K562 (cell line): ENCODE results near the gene PHF1. TPM values are rescaled to one million over a fixed set of nuclear protein-coding genes. Genes with fewer than 3 reads are reported as not detected.
A peak's percentile ranks its signal among the peaks of the same experiment; 100 is the strongest.

ENCODE experiments used
- ATF1 ChIP-seq, 2 experiments: fragments of 450-650 bp in 1 of 2; IDR thresholded peaks; 2 replicates each; pipeline ENCODE4 v1.6.1; 2016; ENCODE audit warnings: missing compliant biosample characterization in 1 of 2, missing genetic modification characterization in 1 of 2
- BCOR ChIP-seq: fragments of 450-650 bp; IDR thresholded peaks from 2 replicates; pipeline ENCODE4 v1.6.1; 2016
- CTCF ChIP-seq, 3 experiments: IDR thresholded peaks in 2 of 3; conservative IDR thresholded peaks in 1 of 3; 2 replicates each; pipeline ENCODE4 v1.5.1; 2011 to 2012; ENCODE audit warnings: low read length in 3 of 3, mild to moderate bottlenecking in 3 of 3, control low read depth in 2 of 3, improper control_type of control experiment in 1 of 3, inconsistent platforms in 1 of 3, low read depth in 1 of 3, mixed read lengths in 1 of 3, moderate library complexity in 1 of 3; ENCODE audit not compliant: insufficient read depth in 2 of 3
- E2F3 ChIP-seq: fragments of 250-450 bp; sonication (Bioruptor Pico); IDR thresholded peaks from 2 replicates; pipeline ENCODE4 v1.4.0; 2020; ENCODE audit warnings: mild to moderate bottlenecking
- FOXK2 ChIP-seq, 2 experiments: fragments of 450-650 bp; IDR thresholded peaks in 1 of 2; conservative IDR thresholded peaks in 1 of 2; 2 replicates each; pipeline ENCODE4 v1.6.1; 2016; ENCODE audit warnings: low read depth in 2 of 2, mild to moderate bottlenecking in 1 of 2
- GATAD2A ChIP-seq: fragments of 450-650 bp; IDR thresholded peaks from 2 replicates; pipeline ENCODE4 v1.6.1; 2017
- IRF2 ChIP-seq: sonication (generic); formaldehyde crosslinking; IDR thresholded peaks from 2 replicates; pipeline ENCODE4 v1.8.1; 2022; ENCODE audit warnings: mild to moderate bottlenecking, missing genetic modification reagents
- KDM2B ChIP-seq: fragments of 250-450 bp; sonication (Bioruptor Pico); IDR thresholded peaks from 2 replicates; pipeline ENCODE4 v1.8.0; 2021; ENCODE audit warnings: mild to moderate bottlenecking, moderate library complexity
- MTF1 ChIP-seq: fragments of 250-450 bp; sonication (Bioruptor Pico); IDR thresholded peaks from 2 replicates; pipeline ENCODE4 v1.9.0; 2021; ENCODE audit warnings: moderate library complexity, mild to moderate bottlenecking, inconsistent platforms, borderline replicate concordance
- REST ChIP-seq, 2 experiments: fragments of 450-650 bp; formaldehyde crosslinking in 1 of 2; IDR thresholded peaks; 2 replicates each; pipeline versions ENCODE4 v1.4.0 to v1.6.1; 2014 to 2020; ENCODE audit warnings: mild to moderate bottlenecking in 2 of 2, borderline replicate concordance in 1 of 2, low read depth in 1 of 2
- SIN3A ChIP-seq, 2 experiments: fragments of 150-350 bp in 1 of 2; IDR thresholded peaks; 2 replicates each; pipeline ENCODE4 v1.6.1; 2011 to 2016; ENCODE audit warnings: borderline replicate concordance in 2 of 2, low read depth in 2 of 2, low read length in 2 of 2, mild to moderate bottlenecking in 2 of 2, moderate library complexity in 2 of 2; ENCODE audit not compliant: control insufficient read depth in 1 of 2
- TEAD4 ChIP-seq, 2 experiments: sonication (generic) in 1 of 2; formaldehyde crosslinking in 1 of 2; IDR thresholded peaks; 2 replicates each; pipeline versions ENCODE4 v1.6.1 to v1.8.0; 2012 to 2022; ENCODE audit warnings: borderline replicate concordance in 1 of 2, inconsistent platforms in 1 of 2, low read length in 1 of 2, mild to moderate bottlenecking in 1 of 2, missing genetic modification reagents in 1 of 2
- TRIM28 ChIP-seq: fragments of 450-650 bp; IDR thresholded peaks from 2 replicates; pipeline ENCODE4 v1.6.1; 2017
- ZBTB12 ChIP-seq: fragments of 250-450 bp; sonication (Bioruptor Pico); IDR thresholded peaks from 2 replicates; pipeline ENCODE4 v1.4.0; 2020
- ZNF354B ChIP-seq: fragments of 250-450 bp; sonication (Bioruptor Pico); IDR thresholded peaks from 2 replicates; pipeline ENCODE4 v1.4.0; 2020
- ZNF717 ChIP-seq: fragments of 250-450 bp; sonication (Bioruptor Pico); IDR thresholded peaks from 2 replicates; pipeline ENCODE4 v1.5.0; 2021
- polyA plus RNA-seq, 8 experiments: library from polyadenylated mRNA; depleted of rRNA in 4 of 8; stranded (reverse) in 5 of 8; unstranded in 3 of 8; fragments of >200 nt; fragmentation: Nextera tagmentation in 2 of 8; fragmentation: Illumina TruSeq in 1 of 8; extraction: Ambion mirVana in 2 of 8; extraction: Trizol in 1 of 8; gene quantifications; 2 replicates each; pipeline versions ENCODE4 v1.2.1 to v1.2.3, GENCODE V29; 2011 to 2014; ENCODE audit warnings: inconsistent platforms in 1 of 8, missing spikeins in 1 of 8
- total RNA-seq, 7 experiments: library from RNA; depleted of rRNA in 6 of 7; stranded (reverse); fragments of >200 nt in 6 of 7; fragmentation: Illumina TruSeq in 2 of 7; extraction: Trizol in 2 of 7; gene quantifications; 2 replicates each; pipeline versions ENCODE4 v1.2.1 to v1.2.3, GENCODE V29; 2011 to 2021; ENCODE audit warnings: low replicate concordance in 1 of 7

PHF1 gene
- total and polyA plus RNA-seq, 9 of the 15 experiments (the other 6 are each of a cell fraction or from before 2014, with no cell fraction given) = 3.7 to 64.2 (median 33.7) TPM

- no peak for TF ChIP-seq ATF1 (CRISPR knock-in tag; IDR thresholded peaks at IDR 0.05)
- peak; percentile 97 for TF ChIP-seq ATF1 (tag; IDR thresholded peaks at IDR 0.05)
- TF ChIP-seq ZNF354B (CRISPR knock-in tag) = no peak
- TF ChIP-seq IRF2 (CRISPR knock-in tag) = no peak
- peak; percentile 65 to 89; a peak in 2 of 4 replicates for TF ChIP-seq SIN3A (IDR thresholded peaks at IDR 0.05; ENCODE audit: borderline replicate concordance in 2 of 2, control insufficient read depth in 1 of 2, low read depth in 2 of 2, low read length in 2 of 2)
- TF ChIP-seq GATAD2A = peak; percentile 82
- TF ChIP-seq TRIM28 = no peak
- TF ChIP-seq REST (IDR thresholded peaks at IDR 0.05; ENCODE audit: borderline replicate concordance) = peak; percentile 99
- TF ChIP-seq REST (CRISPR knock-in tag; IDR thresholded peaks at IDR 0.05; ENCODE audit: low read depth) = no peak; the same call in 1 of the 2 replicates
- TF ChIP-seq MTF1 (CRISPR knock-in tag) = 0 out of 2 replicates have a peak, but pooled peaks have one; percentile 73
- no peak for TF ChIP-seq BCOR
- peak; percentile 67; the same call in 1 of the 2 replicates for TF ChIP-seq ZBTB12 (CRISPR knock-in tag)
- TF ChIP-seq CTCF (IDR thresholded peaks at IDR 0.05 in 2 of 3, conservative IDR thresholded peaks at IDR 0.05 in 1 of 3; ENCODE audit: insufficient read depth in 2 of 3, low read depth in 1 of 3, low read length in 3 of 3) = peak; percentile 35 to 80 (median 52); a peak in 4 of 6 replicates
- no peak for TF ChIP-seq ZNF717 (CRISPR knock-in tag)
- TF ChIP-seq TEAD4 (IDR thresholded peaks at IDR 0.05; ENCODE audit: low read length) = peak; percentile 30; the same call in 1 of the 2 replicates
- TF ChIP-seq TEAD4 (CRISPR knock-in tag; IDR thresholded peaks at IDR 0.05; ENCODE audit: borderline replicate concordance) = no peak
- TF ChIP-seq KDM2B (CRISPR knock-in tag) = no peak
- TF ChIP-seq E2F3 = peak; percentile 24; the same call in 1 of the 2 replicates
- peak; percentile 94 to 96 for TF ChIP-seq FOXK2 (conservative IDR thresholded peaks at IDR 0.05 in 1 of 2, IDR thresholded peaks at IDR 0.05 in 1 of 2; ENCODE audit: low read depth in 2 of 2)
Measured at GRCh38 chr6:33417903-33418689, 7.3 kb downstream of the PHF1 start, which contains the start of gene CUTA (continued).
